K562 (cell line): ENCODE measurements around the gene ITPR1. TPM values are rescaled to one million over a fixed set of nuclear protein-coding genes. Genes with fewer than 3 reads are reported as not detected.

Experiments used
- ATAC-seq: fragments of 200-7000 bp; cut with Tn5 transposase; 3 replicates; pipeline ENCODE4 v1.9.1; 2020; ENCODE audit warnings: moderate library complexity
- BruUV-seq: library from RNA; stranded (reverse); fragments of 400-500 nt; replicated peaks from 2 replicates; lab custom pipeline; 2021; lab: Mats Ljungman, UMichigan
- CTCF ChIA-PET: fragments of 300-600 bp; formaldehyde crosslinking; extraction: SDS; loops from one replicate; lab custom pipeline; 2021; ENCODE audit warnings: low intra/inter-chr PET ratio; lab: Yijun Ruan, JAX
- POLR2A ChIA-PET: fragments of 300-600, 350-650 bp; sonication (Branson Sonifier 250); formaldehyde crosslinking; extraction: SDS; loops from one replicate; lab custom pipeline; 2021; ENCODE audit warnings: antibody characterized with exemption, inconsistent platforms; lab: Yijun Ruan, JAX
- DNase-seq, 4 experiments: peaks; one replicate each; pipeline versions ENCODE4 v3.0.0 to v3.0.0-alpha.2; 2011 to 2018; ENCODE audit warnings: low spot score in 3 of 4, mixed read lengths in 3 of 4; ENCODE audit errors: extremely low read depth in 1 of 4
- FAIRE-seq: peaks from 2 replicates; lab custom pipeline; 2011; peaks lifted over from hg19 to GRCh38; lab: Jason Lieb, UNC
- H2AFZ ChIP-seq: 2 replicates; pipeline ENCODE4 v1.6.0; 2011; ENCODE audit warnings: low read depth, low read length, control low read depth, inconsistent platforms
- H3K27ac ChIP-seq: fragments of 200-600 bp; 3 replicates; pipeline ENCODE4 v1.8.0; 2011; ENCODE audit warnings: low read depth, mild to moderate bottlenecking, control low read depth, inconsistent platforms, low read length, moderate library complexity, mixed read lengths; ENCODE audit errors: extremely low read depth
- H3K27me3 ChIP-seq, 2 experiments: fragments of 300-600 bp in 1 of 2; 2 replicates in 1 of 2; 3 replicates in 1 of 2; pipeline versions ENCODE4 v1.6.0 to v1.8.0; 2011; ENCODE audit warnings: inconsistent platforms in 2 of 2, low read length in 2 of 2, mild to moderate bottlenecking in 1 of 2, mixed read lengths in 1 of 2, moderate library complexity in 1 of 2; ENCODE audit not compliant: control insufficient read depth in 2 of 2, insufficient read depth in 2 of 2
- H3K36me3 ChIP-seq: fragments of 300-600 bp; 3 replicates; pipeline ENCODE4 v1.8.0; 2011; ENCODE audit warnings: mild to moderate bottlenecking, low read length, inconsistent platforms; ENCODE audit not compliant: control insufficient read depth, insufficient read depth
- H3K4me1 ChIP-seq, 2 experiments: fragments of 200-600 bp in 1 of 2; replicated peaks in 1 of 2; 2 replicates in 1 of 2; 3 replicates in 1 of 2; pipeline versions ENCODE4 v1.5.1 to v1.8.0; 2011; ENCODE audit warnings: inconsistent platforms in 2 of 2, low read length in 2 of 2, mild to moderate bottlenecking in 1 of 2, mixed read lengths in 1 of 2, moderate library complexity in 1 of 2; ENCODE audit not compliant: control insufficient read depth in 2 of 2, insufficient read depth in 2 of 2
- H3K4me2 ChIP-seq: 2 replicates; pipeline ENCODE4 v1.6.1; 2011; ENCODE audit warnings: low read length, control low read depth, inconsistent platforms, mixed read lengths; ENCODE audit not compliant: insufficient read depth
- H3K4me3 ChIP-seq: fragments of 200-600 bp; sonication (generic), shearing (Covaris generic); 2 replicates; pipeline ENCODE4 v1.5.1; 2016; ENCODE audit warnings: control low read depth, inconsistent platforms
- H3K79me2 ChIP-seq: fragments of 200-600 bp; 3 replicates; pipeline ENCODE4 v1.8.0; 2011; ENCODE audit warnings: low read length, inconsistent platforms; ENCODE audit not compliant: control insufficient read depth, insufficient read depth
- H3K9ac ChIP-seq, 2 experiments: 2 replicates each; pipeline versions ENCODE4 v1.6.0 to v1.6.1; 2011; ENCODE audit warnings: low read depth in 2 of 2, low read length in 2 of 2, control low read depth in 1 of 2, inconsistent platforms in 1 of 2, mild to moderate bottlenecking in 1 of 2, mixed read lengths in 1 of 2; ENCODE audit not compliant: insufficient read depth in 1 of 2
- H3K9me1 ChIP-seq: one replicate; pipeline ENCODE4 v1.6.0; 2011; ENCODE audit warnings: inconsistent platforms, mild to moderate bottlenecking, low read length, moderate library complexity; ENCODE audit not compliant: control insufficient read depth, insufficient read depth
- H3K9me3 ChIP-seq: replicated peaks from 2 replicates; pipeline ENCODE4 v1.5.1; 2011; ENCODE audit warnings: low read depth, low read length, inconsistent platforms; ENCODE audit not compliant: control insufficient read depth, insufficient read depth
- H4K20me1 ChIP-seq: replicated peaks from 2 replicates; pipeline ENCODE4 v1.6.1; 2011; ENCODE audit warnings: low read length, inconsistent platforms, mixed read lengths; ENCODE audit not compliant: control insufficient read depth, insufficient read depth
- ATF3 ChIP-seq, 2 experiments: fragments of 450-650 bp in 1 of 2; sonication (generic) in 1 of 2; formaldehyde crosslinking in 1 of 2; IDR thresholded peaks in 1 of 2; conservative IDR thresholded peaks in 1 of 2; 2 replicates each; pipeline versions ENCODE4 v1.6.1 to v1.8.1; 2016 to 2023; ENCODE audit warnings: mild to moderate bottlenecking in 2 of 2, moderate library complexity in 2 of 2, inconsistent platforms in 1 of 2, missing genetic modification reagents in 1 of 2
- DEAF1 ChIP-seq: fragments of 450-650 bp; formaldehyde crosslinking; IDR thresholded peaks from 2 replicates; pipeline ENCODE4 v1.4.0; 2020; ENCODE audit warnings: mild to moderate bottlenecking, moderate library complexity
- DPF2 ChIP-seq: fragments of 450-650 bp; IDR thresholded peaks from 2 replicates; pipeline ENCODE4 v1.6.1; 2016
- EHMT2 ChIP-seq: fragments of 450-650 bp; IDR thresholded peaks from 2 replicates; pipeline ENCODE4 v1.6.1; 2018; ENCODE audit warnings: antibody characterized with exemption
- NR2C2 ChIP-seq, 2 experiments: fragments of 200-800 bp in 1 of 2; sonication (Bioruptor generic) in 1 of 2; sonication (generic) in 1 of 2; formaldehyde crosslinking in 1 of 2; IDR thresholded peaks; 2 replicates each; pipeline versions ENCODE4 v1.6.1 to v1.8.0; 2016 to 2022; ENCODE audit warnings: mild to moderate bottlenecking in 1 of 2, missing compliant biosample characterization in 1 of 2, missing genetic modification characterization in 1 of 2, missing genetic modification reagents in 1 of 2
- POLR2H ChIP-seq: IDR thresholded peaks from 2 replicates; pipeline ENCODE4 v1.6.1; 2016; ENCODE audit warnings: missing genetic modification characterization, low read depth, mild to moderate bottlenecking, control low read depth, missing compliant biosample characterization, moderate library complexity
- ZNF318 ChIP-seq, 2 experiments: fragments of 450-650 bp; IDR thresholded peaks; 2 replicates each; pipeline ENCODE4 v1.6.1; 2016; ENCODE audit warnings: mild to moderate bottlenecking in 2 of 2, borderline replicate concordance in 1 of 2, low read depth in 1 of 2, moderate library complexity in 1 of 2
- whole genome bisulfite sequencing: fragments of 100-300 bp; shearing (Covaris generic); methylation state at CpG from one replicate; pipeline ENCODE4 v1.1.6; 2016; ENCODE audit warnings: low coverage, mixed read lengths; ENCODE audit not compliant: insufficient coverage; ENCODE audit errors: missing lambda C conversion rate; 5-methylcytosine and 5-hydroxymethylcytosine counted together
- in situ Hi-C: fragments of 300-500 bp; cut with MboI; formaldehyde crosslinking; loops from 4 replicates; pipeline ENCODE4 v1.15.0; 2018; ENCODE audit warnings: inconsistent platforms, mixed read lengths
- intact Hi-C: fragments of 100-400 bp; cut with micrococcal nuclease; formaldehyde crosslinking; loops from 2 replicates; pipeline ENCODE4 v1.14.2; 2022
- polyA plus RNA-seq, 8 experiments: library from polyadenylated mRNA; depleted of rRNA in 4 of 8; stranded (reverse) in 5 of 8; unstranded in 3 of 8; fragments of >200 nt; fragmentation: Nextera tagmentation in 2 of 8; fragmentation: Illumina TruSeq in 1 of 8; extraction: Ambion mirVana in 2 of 8; extraction: Trizol in 1 of 8; gene quantifications; 2 replicates each; pipeline versions ENCODE4 v1.2.1 to v1.2.3, GENCODE V29; 2011 to 2014; ENCODE audit warnings: inconsistent platforms in 1 of 8, missing spikeins in 1 of 8
- total RNA-seq, 7 experiments: library from RNA; depleted of rRNA in 6 of 7; stranded (reverse); fragments of >200 nt in 6 of 7; fragmentation: Illumina TruSeq in 2 of 7; extraction: Trizol in 2 of 7; gene quantifications; 2 replicates each; pipeline versions ENCODE4 v1.2.1 to v1.2.3, GENCODE V29; 2011 to 2021; ENCODE audit warnings: low replicate concordance in 1 of 7

The ITPR1 gene
- total and polyA plus RNA-seq, 9 of the 15 experiments (the other 6 are each of a cell fraction or from before 2014, with no cell fraction given), result 22.4 to 40.0 (median 27.4) TPM

- Histone ChIP-seq H3K27ac (peak within 1 kb of the TSS; percentile 75), H3K9ac (peak within 1 kb of the TSS; percentile 76 to 97), H3K36me3 (no peaks in the 10 kb centered on the region), H3K4me3 (peak within 1 kb of the TSS; percentile 71), H3K9me1 (no peaks in the 10 kb centered on the region), H3K79me2 (peaks cover 2% of the 10 kb centered on the region; the same call in 1 of the 3 replicates), H3K27me3 (no peaks in the 10 kb centered on the region), H2AFZ (peak within 1 kb of the TSS; percentile 100), H3K9me3 (no peaks in the 10 kb centered on the region), H3K4me1 (peaks cover 13 to 14% of the 10 kb centered on the region in 2 experiments; a peak in 4 of 5 replicates), H3K4me2 (peak within 1 kb of the TSS; percentile 87), H4K20me1 (no peaks in the 10 kb centered on the region)
- in situ Hi-C loops (no loop called here), intact Hi-C loops (loop anchor here (1.0 to 10.0 kb wide), 3 partner anchors 26 to 160 kb away; partner anchors contain the start of gene ITPR1)
- DNase-seq (peak; percentile 91 to 94 (median 94)), ATAC-seq (peak; percentile 99), FAIRE-seq (peak; percentile 93)
- ChIA-PET CTCF (no interaction called here), POLR2A (interaction anchor here (0.5 to 4.4 kb wide), 11 partner anchors 8 to 1393 kb away, joined by 3 to 54 read pairs (median 3); partner anchors contain the start of gene ITPR1)
- WGBS, result 2% methylated on average over 47 of the region's 47 CpGs
- BruUV-seq, result TSS peak; percentile 64
- TF ChIP-seq ZNF318 (IDR thresholded peaks at IDR 0.05; ENCODE audit: borderline replicate concordance in 1 of 2, low read depth in 1 of 2) (no peak), ATF3 (IDR thresholded peaks at IDR 0.05) (peak; percentile 53; the same call in 1 of the 2 replicates), ATF3 (CRISPR knock-in tag; conservative IDR thresholded peaks at IDR 0.05) (no peak), DEAF1 (CRISPR knock-in tag) (peak; percentile 31; the same call in 1 of the 2 replicates), NR2C2 (CRISPR knock-in tag; IDR thresholded peaks at IDR 0.05) (peak; percentile 88), NR2C2 (tag; IDR thresholded peaks at IDR 0.05) (peak; percentile 47; the same call in 1 of the 2 replicates), DPF2 (peak; percentile 14; the same call in 1 of the 2 replicates), EHMT2 (no peak), POLR2H (0 out of 2 replicates have a peak, but pooled peaks have one; percentile 36)
Measured at GRCh38 chr3:4466741-4467521, 26.2 kb upstream of the ITPR1 start, which contains the start of gene SUMF1. SUMF1 (minus strand) TSS chr3:4467269; CDS start chr3:4467245, 24 bp downstream.
